Skin epidermis (tissue), 12 donors: Measurements from ENCODE around the gene MSMO1.
A peak's percentile ranks its signal among the peaks of the same experiment; 100 is the strongest.
"Not testable (repeated sequence)": the region's sequence is repeated elsewhere in the genome, so short reads cannot be mapped to it uniquely, and the experiment has no call there.

ENCODE experiments used
- H3K27ac ChIP-seq, 21 experiments: fragments of 200-600 bp; sonication (generic) in 11 of 21; one replicate each; pipeline ENCODE4 v1.5.0; 2020; ENCODE audit warnings: mild to moderate bottlenecking in 3 of 21, inconsistent platforms in 2 of 21, moderate library complexity in 2 of 21
- H3K4me3 ChIP-seq, 7 experiments: fragments of 200-600 bp; sonication (generic) in 2 of 7; one replicate each; pipeline ENCODE4 v1.5.0; 2020; ENCODE audit warnings: inconsistent platforms in 2 of 7, mild to moderate bottlenecking in 2 of 7, moderate library complexity in 1 of 7

Gene MSMO1

GRCh38 chr4:165319509-165319908 is 8.0 kb upstream of the MSMO1 start:
- no peak overlapping the region for H3K27ac ChIP-seq
- H3K4me3 ChIP-seq = no peak overlapping the region

DNA sequence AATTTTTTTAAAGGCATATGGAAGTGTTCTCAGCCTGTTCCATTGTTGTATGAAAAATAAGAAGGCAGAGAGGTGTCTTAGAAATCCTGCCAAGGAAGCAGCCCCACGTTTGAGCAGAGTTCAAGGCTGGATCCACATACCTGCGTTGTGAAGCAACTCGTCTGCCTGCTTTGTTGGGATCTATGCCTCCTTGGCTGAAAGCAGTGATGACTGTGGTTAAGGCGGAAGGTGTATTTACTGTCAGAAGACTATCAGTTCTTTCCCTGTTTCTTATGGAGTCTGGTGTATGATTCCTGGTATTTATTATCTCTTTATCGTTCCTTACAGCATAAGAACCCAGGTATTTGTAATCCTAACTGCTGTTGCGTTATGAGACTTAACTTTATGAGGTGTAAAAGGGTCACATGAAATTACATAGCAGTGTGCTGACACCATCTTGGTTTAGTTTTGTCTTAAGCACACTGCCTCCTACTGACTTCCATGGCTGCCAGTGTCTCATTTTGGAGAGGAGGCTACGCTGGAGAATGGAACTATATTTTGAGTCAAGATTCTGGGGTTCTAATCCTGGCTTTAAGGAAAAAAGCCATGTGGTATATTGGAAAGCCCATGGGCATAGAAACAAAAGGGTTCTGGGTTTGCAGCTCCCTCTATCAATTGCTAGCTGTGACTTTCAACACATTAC is 3.1 kb upstream of the MSMO1 start:
- Histone ChIP-seq H3K4me3 (no peak overlapping the region), H3K27ac (peak overlapping the region in 8 of 21 experiments; percentile 3 to 34 (median 20))

DNA sequence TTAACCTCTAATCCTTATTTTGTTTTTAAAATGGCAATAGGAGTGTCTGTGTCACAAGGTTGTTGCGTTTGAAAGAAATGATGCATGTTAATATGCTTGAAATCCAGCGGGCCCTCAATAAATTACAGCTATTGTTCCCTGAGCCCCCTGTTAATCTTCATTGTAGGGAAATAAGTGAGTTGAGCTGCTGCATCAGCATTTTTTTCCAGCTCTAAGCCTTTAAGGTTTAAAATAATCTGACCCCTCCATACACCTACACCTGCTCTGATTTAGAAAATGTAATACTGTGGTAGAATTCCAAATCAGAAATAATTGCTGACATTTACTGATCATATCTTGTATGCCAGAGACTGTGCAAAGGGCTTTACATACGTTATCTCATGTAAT is 2.6 kb upstream of the MSMO1 start:
- H3K4me3 ChIP-seq = no peak overlapping the region
- H3K27ac ChIP-seq = peak overlapping the region in 5 of 21 experiments; percentile 10 to 30 (median 22)

- Histone ChIP-seq H3K4me3 (peak overlapping the region in 1 of 7 experiments; percentile 75), H3K27ac (peak overlapping the region in 14 of 21 experiments; percentile 10 to 89 (median 74))
Measured at GRCh38 chr4:165325732-165326512, 1.5 kb upstream of the MSMO1 start.

GRCh38 chr4:165326831-165327210 is 648 bp upstream of the MSMO1 start:
- peak overlapping the region in 19 of 21 experiments; percentile 33 to 89 (median 76) for H3K27ac ChIP-seq
- peak overlapping the region; percentile 43 to 96 (median 86) for H3K4me3 ChIP-seq

- H3K4me3 ChIP-seq = peak overlapping the region; percentile 75 to 96 (median 88)
- peak overlapping the region in 19 of 21 experiments; percentile 34 to 90 (median 82) for H3K27ac ChIP-seq
Measured at GRCh38 chr4:165328101-165328425, 594 bp downstream of the MSMO1 start.

- H3K27ac ChIP-seq = peak overlapping the region in 15 of 21 experiments; percentile 75 to 90 (median 83)
- H3K4me3 ChIP-seq = peak overlapping the region in 6 of 7 experiments; percentile 75 to 96 (median 87)
Measured at GRCh38 chr4:165328708-165329107, 1.2 kb downstream of the MSMO1 start.

- H3K27ac ChIP-seq = no peak overlapping the region
- peak overlapping the region in 1 of 7 experiments; percentile 86 for H3K4me3 ChIP-seq
Measured at GRCh38 chr4:165330071-165330470, 2.6 kb downstream of the MSMO1 start.

GRCh38 chr4:165330666-165331065 is 3.2 kb downstream of the MSMO1 start:
- Histone ChIP-seq H3K4me3 (no peak overlapping the region), H3K27ac (no peak overlapping the region)

GRCh38 chr4:165331359-165331758 is 3.9 kb downstream of the MSMO1 start:
- H3K27ac ChIP-seq = no peak overlapping the region
- H3K4me3 ChIP-seq = no peak overlapping the region

DNA sequence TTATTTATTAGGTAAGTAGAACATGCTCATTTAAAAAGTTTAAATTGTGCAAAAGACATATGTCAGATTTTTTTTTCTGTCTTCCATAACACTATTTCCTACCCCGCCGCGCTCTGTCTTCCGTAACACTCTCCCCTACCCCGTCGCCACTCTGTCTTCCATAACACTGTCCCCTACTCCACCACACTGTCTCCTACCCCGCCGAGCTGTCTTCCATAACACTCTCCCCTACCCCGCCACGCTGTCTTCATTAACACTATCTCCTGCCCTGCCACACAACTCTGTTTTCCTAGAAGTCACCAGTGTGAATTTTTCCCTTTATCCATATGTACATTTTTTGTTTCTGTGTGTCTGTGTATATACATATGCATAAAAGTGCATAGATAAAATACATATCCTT is 4.4 kb downstream of the MSMO1 start:
- no peak overlapping the region for H3K4me3 ChIP-seq
- no peak overlapping the region for H3K27ac ChIP-seq

DNA sequence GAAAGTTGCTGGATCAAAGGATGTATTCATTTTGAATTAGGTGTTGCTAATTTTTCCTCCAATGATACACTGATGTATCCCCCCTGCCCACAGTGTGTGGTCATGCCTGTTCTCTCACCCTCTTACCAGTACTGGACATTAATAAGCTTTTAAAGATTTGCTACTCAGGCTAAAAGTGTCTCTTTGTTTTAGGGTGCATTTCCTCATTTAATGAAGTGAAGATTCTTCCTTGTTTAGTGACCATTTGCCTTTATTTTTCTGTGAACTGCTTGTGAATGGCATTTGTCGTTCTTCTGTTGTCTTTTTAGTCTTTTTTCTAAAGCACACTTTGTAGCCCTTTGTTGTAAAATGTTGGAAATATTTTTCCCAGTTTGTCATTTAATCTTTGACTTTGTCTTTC is 5.0 kb downstream of the MSMO1 start:
- Histone ChIP-seq H3K27ac (no peak overlapping the region), H3K4me3 (no peak overlapping the region)

DNA sequence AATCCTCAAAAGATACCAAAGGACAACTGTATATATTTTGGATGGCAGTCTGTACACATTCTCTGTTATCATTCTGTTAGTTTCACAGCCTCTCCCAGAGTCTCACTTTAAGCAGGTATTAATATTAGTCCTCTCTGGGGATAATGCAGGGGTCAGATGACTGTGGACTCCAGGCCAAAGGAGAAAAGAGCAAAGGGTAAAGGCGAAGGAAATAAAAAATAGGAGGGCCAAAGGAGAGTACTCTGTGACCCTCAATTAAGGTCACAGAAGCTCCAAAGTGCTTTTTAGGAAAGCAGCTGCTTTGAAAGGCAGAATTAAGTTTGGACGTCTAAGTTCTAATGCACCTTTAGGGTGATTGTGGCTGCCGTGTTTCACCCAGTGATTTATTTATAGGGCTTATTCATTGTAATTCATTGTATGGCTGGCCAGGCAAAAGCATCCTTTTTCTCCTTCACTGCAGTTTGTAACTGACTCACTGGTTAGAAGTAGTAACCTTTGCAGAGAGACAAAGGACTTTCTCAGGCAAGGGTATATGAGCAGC is 7.8 kb downstream of the MSMO1 start:
- no peak overlapping the region for H3K4me3 ChIP-seq
- H3K27ac ChIP-seq = no peak overlapping the region

DNA sequence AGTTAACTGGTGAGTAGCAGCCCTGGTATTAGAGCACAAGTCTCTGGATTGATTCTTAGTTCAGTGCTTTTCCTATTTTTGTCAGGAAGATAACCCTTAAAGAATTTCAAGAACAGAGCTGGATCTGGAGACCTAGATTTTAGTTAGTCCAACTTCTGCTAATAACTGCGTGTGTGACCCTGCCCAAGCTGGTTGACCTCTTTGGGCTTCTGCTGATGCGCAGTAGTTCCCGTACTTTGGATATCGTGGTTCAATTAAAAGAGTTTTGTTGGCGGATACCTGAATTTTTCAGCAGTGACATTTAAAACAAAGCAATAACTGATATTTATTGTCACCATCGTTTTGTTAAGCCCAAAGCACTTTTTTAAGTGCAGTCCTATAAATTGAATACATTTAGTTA is 9.3 kb downstream of the MSMO1 start:
- Histone ChIP-seq H3K27ac (no peak overlapping the region), H3K4me3 (no peak overlapping the region)

DNA sequence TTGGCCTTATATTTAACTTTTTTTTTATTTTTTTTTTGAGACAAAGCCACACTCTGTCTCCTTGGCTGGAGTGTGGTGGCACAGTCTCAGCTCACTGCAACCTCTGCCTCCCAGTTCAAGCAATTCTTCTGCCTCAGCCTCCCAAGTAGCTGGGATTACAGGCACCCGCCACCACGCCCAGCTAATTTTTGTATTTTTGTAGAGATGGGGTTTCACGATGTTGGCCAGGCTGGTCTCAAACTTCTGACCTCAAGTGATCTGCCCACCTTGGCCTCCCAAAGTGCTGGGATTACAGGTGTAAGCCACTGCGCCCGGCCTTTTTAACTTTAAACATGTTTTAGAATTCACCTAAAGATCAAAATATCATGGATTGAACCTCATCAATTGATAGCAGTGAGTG is 14.9 kb downstream of the MSMO1 start:
- not testable (repeated sequence) for H3K27ac ChIP-seq

DNA sequence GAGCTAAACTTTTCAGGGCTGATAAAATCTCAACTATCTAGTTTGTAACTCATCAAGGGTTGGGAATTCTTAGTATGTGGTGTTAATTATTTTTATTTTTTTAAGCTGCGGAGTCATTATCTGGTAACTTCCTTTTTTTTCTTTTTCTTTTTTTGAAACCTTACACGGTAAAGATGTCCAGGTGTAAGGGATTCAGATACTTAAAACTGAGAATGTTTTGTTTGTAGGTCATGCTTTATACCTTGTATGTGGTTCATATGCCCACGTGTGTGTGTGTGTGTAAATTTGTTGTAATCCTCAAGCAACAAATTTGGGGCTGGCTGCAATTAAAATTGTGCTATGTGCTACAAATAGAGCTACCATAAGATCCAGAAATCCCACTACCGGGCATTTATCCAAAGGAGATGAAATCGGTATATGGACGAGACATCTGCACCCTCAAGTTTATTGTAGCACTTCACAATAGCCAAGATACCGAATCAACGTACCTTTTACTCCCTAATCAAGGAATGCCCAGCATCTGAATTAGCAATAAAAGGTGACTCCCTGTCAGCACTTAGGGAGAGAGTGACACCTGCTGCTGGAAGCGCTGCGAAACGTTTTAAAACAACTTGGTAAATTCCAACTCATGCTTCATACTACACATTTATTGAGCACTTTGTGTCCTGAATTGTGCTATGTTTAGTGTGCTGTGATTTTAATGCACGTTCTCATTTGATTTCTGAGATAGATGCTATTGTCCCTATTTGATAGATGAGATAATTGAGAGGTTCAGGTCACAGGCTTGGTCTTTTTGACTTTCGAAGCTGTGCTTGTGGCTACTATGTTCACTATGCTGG is 16.1 kb downstream of the MSMO1 start:
- Histone ChIP-seq H3K4me3 (no peak overlapping the region), H3K27ac (no peak overlapping the region)

More for the DNA sequence above, 14.9 kb downstream of the MSMO1 start:
- H3K4me3 ChIP-seq = not testable (repeated sequence)

DNA sequence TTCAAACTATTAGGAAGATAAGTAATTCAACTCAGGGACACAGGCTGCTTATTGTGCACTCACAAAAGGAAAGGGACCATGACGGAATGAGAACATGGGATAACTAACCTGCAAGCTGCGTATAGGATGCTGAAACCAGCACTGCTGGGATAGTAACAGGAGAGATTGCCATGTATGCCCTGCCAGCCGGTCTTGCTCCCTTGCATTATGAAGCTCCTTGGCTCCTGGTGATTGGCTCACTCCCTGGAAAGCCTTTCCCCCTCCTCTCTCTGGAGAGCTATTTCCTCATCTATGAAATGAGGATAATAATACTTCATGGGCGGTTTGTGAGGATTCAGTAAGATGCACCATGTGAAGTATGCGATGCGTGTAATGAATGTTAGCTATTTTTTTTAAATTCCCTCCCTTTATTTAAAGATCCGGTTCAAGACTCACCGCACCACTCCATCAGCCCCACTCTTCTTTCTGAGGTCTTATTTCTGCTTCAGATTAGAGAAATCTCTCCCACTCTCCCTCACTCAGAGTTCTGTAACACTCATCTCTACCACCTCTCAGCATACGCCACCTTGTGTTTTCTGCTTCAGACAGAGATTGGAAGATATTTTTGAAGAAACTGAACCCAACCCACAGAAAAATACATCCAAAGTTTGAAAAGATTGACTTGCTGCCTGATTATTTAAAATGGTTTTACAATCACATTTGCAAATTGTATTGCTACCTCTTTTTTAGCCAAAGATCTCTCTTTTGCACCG is 18.4 kb downstream of the MSMO1 start:
- Histone ChIP-seq H3K4me3 (no peak overlapping the region), H3K27ac (no peak overlapping the region)

- Histone ChIP-seq H3K4me3 (no peak overlapping the region), H3K27ac (no peak overlapping the region)
Measured at GRCh38 chr4:165347647-165348569, 20.4 kb downstream of the MSMO1 start.
